GM19372 (cell line): ENCODE measurements around the gene ABCG1.

Experiments
- ATAC-seq: cut with Tn5 transposase; IDR thresholded peaks from one replicate; pipeline ENCODE4 v1.9.1; 2021; ENCODE audit warnings: mild to moderate bottlenecking, low read depth, moderate library complexity; ENCODE audit not compliant: unreplicated experiment

The ABCG1 gene

DNA sequence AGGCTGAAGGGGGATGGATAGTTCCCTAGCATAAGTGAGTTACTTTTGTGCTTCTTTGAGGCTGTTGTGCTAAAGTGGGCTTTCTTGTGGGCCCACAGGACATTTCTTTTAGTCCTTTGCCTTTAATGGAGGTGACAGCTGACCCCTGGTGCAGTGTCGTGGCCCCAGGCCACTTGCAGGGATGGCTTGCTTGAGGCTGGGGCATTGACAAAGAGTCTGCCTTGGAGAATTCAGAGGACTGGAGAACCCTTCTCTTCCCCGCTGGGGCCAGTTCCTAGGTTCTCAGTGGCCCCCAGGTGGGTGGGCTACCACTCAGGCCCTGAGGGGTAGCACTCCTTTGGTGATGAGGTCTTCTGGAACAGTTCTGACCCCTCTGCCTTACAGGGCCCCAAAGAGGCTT, 12.8 kb downstream of the ABCG1 start:
- ATAC-seq = no peak

GRCh38 chr21:42232176-42232825, 13.4 kb downstream of the ABCG1 start:
- no peak for ATAC-seq

DNA sequence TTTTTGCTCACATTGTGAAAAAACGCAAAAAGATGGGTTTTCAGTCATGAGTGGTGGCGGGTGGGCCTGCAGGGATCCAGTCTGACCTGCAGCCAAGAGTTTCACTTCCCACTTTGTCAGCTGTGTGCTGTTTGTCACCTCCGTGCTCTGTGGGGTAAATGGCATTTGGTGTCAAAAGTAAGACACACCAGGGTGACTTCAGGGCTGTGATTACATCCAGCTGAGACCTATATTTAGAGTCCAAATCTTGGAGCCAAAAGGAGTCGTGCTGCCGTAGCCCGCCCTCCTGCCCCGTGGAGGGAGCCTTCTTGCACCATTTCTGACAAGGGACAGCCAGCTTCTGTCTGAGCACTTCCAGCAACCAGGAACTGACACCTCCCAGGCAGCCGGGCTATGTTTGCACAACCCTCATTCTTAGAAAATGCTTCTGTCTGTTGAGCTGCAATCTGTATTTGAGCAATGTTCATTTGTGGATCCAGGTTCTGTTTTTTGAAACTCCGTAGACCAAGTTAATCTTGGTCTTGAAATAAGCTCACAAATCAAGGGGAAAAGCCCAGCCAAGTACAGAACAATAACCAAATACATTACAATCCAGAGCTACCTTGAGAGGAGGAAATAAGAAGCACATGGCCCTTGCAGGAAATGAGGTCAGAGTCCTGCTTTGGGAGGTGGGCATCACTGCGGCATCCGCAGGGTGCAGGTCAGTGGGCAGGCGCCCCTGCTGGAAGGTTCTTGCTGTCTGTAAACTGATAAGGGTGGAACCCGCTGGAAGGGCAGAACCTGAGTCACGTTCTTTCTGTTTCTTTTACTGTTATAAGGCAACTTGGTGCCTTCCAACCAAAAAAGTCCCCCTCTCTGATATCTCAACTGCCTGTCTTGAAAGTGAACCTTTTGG, 14.4 kb downstream of the ABCG1 start:
- ATAC-seq = peak; percentile 50

GRCh38 chr21:42234041-42234440, 15.1 kb downstream of the ABCG1 start:
- ATAC-seq = no peak

DNA sequence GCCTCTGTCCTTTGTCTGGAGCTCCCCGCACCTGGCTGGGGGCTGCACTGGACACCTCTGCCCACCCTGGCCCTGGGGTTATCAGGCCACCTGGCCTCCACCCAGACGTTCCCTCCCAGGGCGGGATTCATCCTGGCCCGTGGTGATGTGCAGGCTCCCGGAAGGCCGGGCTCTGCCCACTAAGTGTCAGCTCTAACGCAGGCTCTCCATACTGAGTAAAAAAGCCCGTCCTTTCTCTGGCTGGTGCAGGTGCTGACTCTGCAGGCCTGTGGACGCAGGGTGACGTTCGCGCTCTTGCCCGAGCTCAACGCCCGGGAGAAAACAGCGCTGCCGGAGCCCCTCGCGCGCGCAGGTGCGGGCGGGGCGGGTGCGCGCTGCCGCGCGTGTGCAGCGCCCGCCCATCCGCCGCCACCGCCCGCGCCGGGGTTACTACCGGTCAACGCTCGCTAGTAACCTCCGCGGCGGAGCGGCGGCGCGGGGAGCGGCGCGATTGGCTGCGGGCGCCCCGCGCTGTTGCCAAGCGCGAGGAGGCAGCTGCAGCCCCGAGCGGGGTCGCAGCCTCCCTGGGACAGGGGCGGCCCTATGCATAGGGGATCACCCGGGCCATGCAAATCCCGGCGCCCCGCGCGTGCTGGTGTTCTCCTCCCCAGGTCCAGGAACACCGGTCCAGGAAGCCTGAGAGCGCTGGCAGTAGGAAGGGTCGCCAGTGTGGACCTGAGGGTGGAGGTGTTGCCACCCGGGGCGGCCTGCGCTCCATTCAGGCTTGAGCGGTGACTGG, 15.7 kb downstream of the ABCG1 start:
- peak; percentile 34 for ATAC-seq

GRCh38 chr21:42235593-42235992, 16.7 kb downstream of the ABCG1 start:
- no peak for ATAC-seq

GRCh38 chr21:42236014-42236413, 17.1 kb downstream of the ABCG1 start:
- ATAC-seq = no peak

- no peak for ATAC-seq
These were observed 17.8 kb downstream of the ABCG1 start for GRCh38 chr21:42236693-42237092.

- ATAC-seq = no peak
These were observed 18.2 kb downstream of the ABCG1 start for GRCh38 chr21:42237161-42237560.

GRCh38 chr21:42237577-42237976, 18.6 kb downstream of the ABCG1 start:
- ATAC-seq = no peak

- ATAC-seq = no peak
These were observed 19.4 kb downstream of the ABCG1 start for GRCh38 chr21:42238185-42238934.

DNA sequence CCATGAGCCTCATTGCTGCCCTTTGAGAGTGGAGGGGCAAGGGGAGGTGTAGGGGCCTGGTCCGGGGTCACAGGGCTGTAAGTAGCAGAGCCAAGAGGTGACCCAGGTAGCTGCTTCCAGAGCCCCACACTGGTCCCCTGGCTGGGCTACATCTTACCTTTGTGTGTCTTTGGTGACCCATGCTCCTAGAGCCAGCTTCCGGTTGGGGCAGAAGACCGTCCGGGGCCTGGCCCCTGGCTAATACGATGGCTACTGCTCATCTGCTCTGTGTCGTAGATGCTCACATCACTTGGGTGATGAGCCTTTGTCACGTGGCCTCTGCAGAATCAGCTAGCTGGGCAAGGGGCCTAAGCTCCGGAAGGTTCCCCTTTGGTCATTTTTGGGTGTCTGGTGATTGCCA, 20.6 kb downstream of the ABCG1 start:
- no peak for ATAC-seq

- ATAC-seq = no peak
These were observed 21.0 kb downstream of the ABCG1 start for GRCh38 chr21:42239973-42240372.

DNA sequence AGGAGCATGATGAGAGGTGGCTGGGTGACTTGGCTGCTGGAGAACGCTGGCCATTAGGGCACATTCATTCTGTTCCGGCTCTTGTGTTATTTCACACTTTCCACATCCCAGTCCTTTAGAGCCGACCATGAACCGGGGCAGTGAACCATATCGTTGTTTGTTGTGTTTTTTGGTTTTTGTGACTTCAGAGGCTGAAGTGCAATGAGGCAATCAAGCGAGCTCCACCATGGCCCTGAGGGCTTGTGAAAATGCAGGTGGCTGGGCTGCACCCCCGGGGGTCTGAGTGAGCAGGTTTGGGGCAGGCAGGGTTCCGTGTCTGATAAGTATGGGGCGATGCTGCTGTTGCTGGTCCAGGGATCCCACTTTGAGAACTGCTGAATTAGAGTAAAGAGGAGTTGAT, 23.7 kb downstream of the ABCG1 start:
- ATAC-seq = no peak

GRCh38 chr21:42243026-42243425, 24.1 kb downstream of the ABCG1 start:
- ATAC-seq = no peak

- ATAC-seq = no peak
These were observed 26.6 kb downstream of the ABCG1 start for GRCh38 chr21:42245331-42246193.

GRCh38 chr21:42247716-42248115, 28.8 kb downstream of the ABCG1 start:
- ATAC-seq = no peak

DNA sequence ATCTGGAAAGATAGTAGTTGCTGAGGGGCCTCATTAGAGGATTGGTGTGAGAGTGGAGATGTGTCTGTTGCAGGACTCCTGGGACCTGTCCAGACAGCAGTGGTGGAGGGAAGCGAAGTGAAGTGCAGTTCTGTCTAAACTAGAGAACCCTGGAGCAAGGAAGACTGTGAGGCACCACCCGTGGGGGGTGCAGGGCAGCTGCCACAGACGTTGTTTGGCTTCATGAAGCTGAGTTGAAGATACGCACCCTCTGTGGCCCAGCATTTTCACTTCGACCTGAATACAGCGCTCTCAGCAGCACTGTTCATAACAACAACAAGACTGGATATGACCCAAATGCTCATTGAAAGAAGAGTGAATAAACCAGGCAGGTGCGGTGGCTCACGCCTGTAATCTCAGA, 29.3 kb downstream of the ABCG1 start:
- no peak for ATAC-seq

GRCh38 chr21:42248783-42249597, 30.1 kb downstream of the ABCG1 start:
- no peak for ATAC-seq
